CD4-positive, alpha-beta T cell treated with Interferon alpha-2 for 1 hour (primary cell): Measurements from ENCODE around the gene COQ4.
A peak's percentile ranks its signal among the peaks of the same experiment; 100 is the strongest.

Experiments used
- DNase-seq, 2 donors: peaks; one replicate each; pipeline ENCODE4 v3.0.0-alpha.2; 2020 to 2022

The COQ4 gene

DNA sequence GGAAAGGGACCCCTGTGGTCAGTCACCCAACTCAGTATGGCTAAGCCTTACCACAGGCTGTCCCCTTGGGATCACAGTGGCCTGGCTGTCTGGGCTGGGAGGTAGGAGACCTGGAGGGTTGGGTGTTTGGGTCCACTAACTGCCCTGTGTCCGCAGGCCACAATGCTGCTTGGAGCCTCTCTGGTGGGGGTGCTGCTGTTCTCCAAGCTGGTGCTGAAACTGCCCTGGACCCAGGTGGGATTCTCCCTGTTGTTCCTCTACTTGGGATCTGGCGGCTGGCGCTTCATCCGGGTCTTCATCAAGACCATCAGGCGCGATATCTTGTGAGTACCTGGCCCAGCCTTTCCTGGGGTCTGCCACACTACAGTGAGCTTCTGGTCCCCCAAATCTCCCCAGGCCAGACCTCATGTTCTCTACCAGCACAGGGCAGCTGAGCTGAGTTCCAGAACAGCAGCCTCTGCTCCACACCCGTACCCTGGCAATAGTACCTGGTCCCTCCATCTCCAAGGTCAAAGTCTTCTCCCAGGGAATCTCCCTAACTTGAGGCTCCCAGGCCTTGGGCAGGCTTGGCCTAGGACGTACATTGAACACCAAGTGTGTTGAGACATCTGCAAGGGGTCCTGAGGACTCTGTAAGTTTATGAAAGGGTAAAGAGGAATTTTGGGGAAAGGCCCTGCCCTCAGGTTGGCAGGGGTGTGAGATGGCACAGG is 20.5 kb downstream of the COQ4 start:
- no peak for DNase-seq

- no peak for DNase-seq
Measured at GRCh38 chr9:128343855-128344254, 21.2 kb downstream of the COQ4 start.

- no peak for DNase-seq
Measured at GRCh38 chr9:128344931-128345605, 22.4 kb downstream of the COQ4 start.

DNA sequence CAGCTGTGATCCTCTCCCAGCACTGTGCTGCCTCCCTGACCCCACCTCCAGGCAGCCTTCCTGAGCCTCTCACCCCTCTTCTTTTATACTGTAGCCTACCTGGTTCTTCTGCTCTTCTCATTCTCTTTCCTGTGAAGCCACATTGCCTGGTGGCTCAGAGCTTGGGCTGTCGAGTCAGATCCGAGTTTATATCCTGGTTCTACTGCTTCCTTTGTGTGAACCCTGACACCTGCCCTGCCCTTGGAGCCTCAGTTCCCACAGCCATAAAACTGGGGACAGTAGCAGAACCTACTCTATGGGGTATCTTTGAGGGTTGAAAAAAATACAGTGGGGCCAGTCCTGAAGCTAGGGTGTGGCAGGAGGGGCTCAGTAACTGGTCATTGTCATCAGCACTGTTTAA is 26.5 kb downstream of the COQ4 start:
- no peak for DNase-seq

- no peak for DNase-seq
Measured at GRCh38 chr9:128349772-128350171, 27.1 kb downstream of the COQ4 start.

DNA sequence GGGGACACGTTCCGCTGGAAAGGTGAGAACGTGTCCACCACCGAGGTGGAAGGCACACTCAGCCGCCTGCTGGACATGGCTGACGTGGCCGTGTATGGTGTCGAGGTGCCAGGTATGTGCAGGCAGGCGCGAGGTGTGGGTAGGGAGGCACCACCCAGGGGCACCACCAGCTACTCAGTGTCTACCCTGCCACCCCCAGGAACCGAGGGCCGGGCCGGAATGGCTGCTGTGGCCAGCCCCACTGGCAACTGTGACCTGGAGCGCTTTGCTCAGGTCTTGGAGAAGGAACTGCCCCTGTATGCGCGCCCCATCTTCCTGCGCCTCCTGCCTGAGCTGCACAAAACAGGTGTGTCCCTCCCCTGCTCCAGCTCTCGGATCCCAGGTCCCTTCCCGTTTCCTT is 32.8 kb downstream of the COQ4 start:
- DNase-seq: no peak

- DNase-seq: no peak
Measured at GRCh38 chr9:128358090-128358489, 35.5 kb downstream of the COQ4 start.

DNA sequence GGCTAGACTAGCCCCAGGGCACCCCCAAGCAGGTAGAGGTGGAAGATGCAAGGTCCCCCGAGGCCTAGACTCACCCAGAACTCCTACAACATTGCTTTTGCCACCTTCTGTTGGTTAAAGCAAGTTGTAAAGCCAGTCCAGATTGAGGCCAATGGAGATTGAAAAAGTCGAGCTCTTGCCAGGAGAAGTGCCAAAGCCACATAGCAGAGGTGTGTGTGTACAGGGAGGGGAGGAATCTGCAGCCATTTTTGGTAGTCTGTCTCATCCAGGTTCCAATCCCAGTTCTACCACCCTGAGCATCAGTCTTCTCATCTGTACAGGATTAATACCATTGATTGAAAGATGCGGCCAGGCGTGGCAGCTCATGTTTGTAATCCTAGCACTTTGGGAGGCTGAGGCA is 36.2 kb downstream of the COQ4 start:
- no peak for DNase-seq

DNA sequence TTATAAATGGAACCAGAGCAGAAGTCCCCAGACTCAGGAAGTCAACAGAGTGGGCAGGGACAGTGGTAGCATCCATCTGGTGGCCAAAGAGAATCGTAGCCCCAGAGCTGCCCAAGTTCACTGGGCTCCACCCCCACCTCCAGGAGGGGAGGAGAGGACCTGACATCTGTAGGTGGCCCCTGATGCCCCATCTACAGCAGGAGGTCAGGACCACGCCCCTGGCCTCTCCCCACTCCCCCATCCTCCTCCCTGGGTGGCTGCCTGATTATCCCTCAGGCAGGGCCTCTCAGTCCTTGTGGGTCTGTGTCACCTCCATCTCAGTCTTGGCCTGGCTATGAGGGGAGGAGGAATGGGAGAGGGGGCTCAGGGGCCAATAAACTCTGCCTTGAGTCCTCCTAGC is 38.2 kb downstream of the COQ4 start:
- no peak for DNase-seq

DNA sequence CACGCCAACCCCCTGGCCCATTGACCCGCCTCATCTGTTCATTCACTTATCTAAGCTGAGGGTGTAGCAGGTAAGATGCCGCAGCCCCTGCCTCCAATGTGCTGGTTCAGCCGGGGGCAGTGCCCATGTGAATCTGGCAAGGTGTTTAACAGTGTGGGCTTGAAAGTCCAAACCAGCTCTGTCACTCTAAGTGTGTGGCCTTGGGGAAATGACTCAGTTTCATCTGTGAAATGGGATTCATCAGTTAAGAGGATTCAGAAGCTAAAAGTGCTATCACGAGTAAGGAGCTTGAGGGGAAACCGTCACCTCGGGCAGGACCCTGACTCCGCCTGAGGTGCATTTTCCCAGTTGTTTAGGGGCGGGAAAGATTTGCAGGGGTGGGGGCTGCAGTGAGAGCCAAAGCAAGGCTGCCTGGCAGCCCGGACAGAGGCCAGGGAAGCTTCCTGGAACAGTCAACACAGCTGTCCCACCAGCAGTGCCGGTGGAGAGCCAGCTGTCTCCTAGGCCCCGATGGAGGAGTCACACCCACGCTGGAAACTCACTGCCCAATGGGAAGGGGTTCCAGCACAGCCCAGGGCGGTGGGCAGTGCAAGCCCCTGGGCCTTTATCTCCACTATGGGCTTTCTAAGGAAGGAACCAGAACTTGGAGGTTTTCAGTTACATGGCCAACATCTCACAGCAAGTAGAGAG is 38.8 kb downstream of the COQ4 start:
- no peak for DNase-seq

- DNase-seq: peak; percentile 63 to 71
Measured at GRCh38 chr9:128361986-128362646, 39.5 kb downstream of the COQ4 start.

GRCh38 chr9:128362774-128363173 is 40.1 kb downstream of the COQ4 start:
- no peak for DNase-seq

GRCh38 chr9:128365525-128365924 is 42.9 kb downstream of the COQ4 start:
- DNase-seq: no peak

DNA sequence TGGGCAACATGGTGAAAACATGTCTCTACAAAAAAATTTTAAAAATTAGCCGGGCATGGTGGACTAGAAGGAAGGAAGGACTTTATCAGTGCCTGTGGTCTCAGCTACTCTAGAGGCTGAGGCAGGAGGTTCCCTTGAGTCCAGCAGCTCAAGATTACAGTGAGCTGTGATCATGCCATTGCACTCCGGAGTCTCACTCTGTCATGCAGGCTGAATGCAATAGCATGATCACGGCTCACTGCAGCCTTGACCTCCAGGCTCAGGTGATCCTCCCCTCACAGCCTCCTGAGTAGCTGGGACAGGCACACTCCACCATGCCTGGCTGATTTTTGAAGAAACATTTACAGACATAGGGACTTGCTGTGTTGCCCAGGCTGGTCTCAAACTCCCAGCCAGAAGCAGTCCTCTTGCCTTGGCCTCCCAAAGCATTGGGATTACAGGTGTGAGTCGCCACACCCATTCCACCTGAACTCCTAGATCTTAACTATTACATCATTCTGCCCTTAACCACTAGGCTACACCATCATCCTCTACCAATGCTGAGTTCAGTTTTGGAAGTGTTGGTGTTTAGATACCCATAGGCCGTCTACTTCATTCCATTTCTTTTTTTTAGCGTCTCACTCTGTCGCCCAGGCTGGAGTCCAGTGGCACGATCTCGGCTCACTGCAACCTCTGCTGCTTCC is 46.5 kb downstream of the COQ4 start:
- no peak for DNase-seq

DNA sequence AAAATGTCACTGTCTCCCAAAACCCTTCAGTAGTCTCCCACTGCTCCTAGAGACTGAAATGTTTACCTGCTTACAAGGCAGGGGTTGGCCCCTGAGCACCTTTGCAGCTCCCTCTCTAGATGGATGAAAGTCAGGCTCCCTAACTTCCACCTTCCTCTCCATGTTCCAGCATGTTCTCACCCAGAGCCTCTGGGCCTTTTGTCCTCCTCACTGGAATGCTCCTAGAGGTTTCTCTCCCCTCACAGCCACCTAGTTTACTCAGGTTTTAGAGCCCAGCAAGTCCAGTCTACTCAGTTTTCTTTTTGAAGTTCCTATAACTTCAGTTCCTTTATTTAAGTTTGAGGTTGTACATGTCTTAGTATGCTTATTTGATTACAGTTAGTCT is 47.7 kb downstream of the COQ4 start:
- DNase-seq: no peak

- peak; percentile 95 for DNase-seq
Measured at GRCh38 chr9:128370752-128371629, 48.4 kb downstream of the COQ4 start, which contains the start of gene URM1. Gene URM1 (plus strand): TSS chr9:128371374. CDS start chr9:128371381, 7 bp downstream.

GRCh38 chr9:128371630-128372117 is 49.0 kb downstream of the COQ4 start:
- no peak for DNase-seq

- DNase-seq: peak in 1 of 2 donors; percentile 10
Measured at GRCh38 chr9:128372188-128372641, 49.6 kb downstream of the COQ4 start.

GRCh38 chr9:128372784-128373183 is 50.1 kb downstream of the COQ4 start:
- no peak for DNase-seq

GRCh38 chr9:128374221-128374675 is 51.6 kb downstream of the COQ4 start:
- DNase-seq: no peak

DNA sequence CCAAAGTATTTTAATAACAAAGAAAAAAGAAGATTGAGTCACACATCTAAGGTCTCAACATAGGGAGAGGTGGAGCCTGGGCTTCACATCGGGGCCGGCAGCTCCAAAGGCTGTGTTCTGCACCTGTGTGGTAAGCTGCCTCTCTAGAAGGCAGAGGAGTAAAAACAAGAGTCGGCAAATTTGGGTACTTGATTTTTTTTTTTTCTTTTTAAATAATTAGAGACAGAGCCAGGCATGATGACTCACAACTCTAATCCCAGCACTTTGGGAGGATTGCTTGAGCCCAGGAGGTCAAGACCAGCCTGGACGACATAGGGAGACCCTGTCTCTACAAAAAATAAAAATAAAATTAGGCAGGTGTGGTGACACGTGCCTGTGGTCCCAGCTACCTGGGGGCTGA is 53.2 kb downstream of the COQ4 start:
- DNase-seq: no peak
